Colonic mucosa (tissue), 4 donors: Measurements from ENCODE around the gene MLH3. TPM values are rescaled to one million over a fixed set of nuclear protein-coding genes. Genes with fewer than 3 reads are reported as not detected.

ENCODE experiments used
- DNase-seq: peaks from one replicate; pipeline ENCODE4 v3.0.0-alpha.2; 2020
- H3K27ac ChIP-seq: fragments of 200-600 bp; one replicate; pipeline ENCODE4 v1.8.0; 2021
- H3K27me3 ChIP-seq: fragments of 200-600 bp; one replicate; pipeline ENCODE4 v1.8.0; 2021
- H3K36me3 ChIP-seq: fragments of 200-600 bp; one replicate; pipeline ENCODE4 v1.8.0; 2021
- H3K4me1 ChIP-seq: fragments of 200-600 bp; one replicate; pipeline ENCODE4 v1.8.0; 2021; ENCODE audit warnings: mild to moderate bottlenecking
- H3K4me3 ChIP-seq: fragments of 200-600 bp; one replicate; pipeline ENCODE4 v1.8.0; 2021
- H3K9ac ChIP-seq, 2 donors: one replicate each; pipeline ENCODE4 v1.7.0; 2013; ENCODE audit warnings: control low read depth in 2 of 2, low read depth in 2 of 2, low read length in 2 of 2
- H3K9me3 ChIP-seq: fragments of 200-600 bp; one replicate; pipeline ENCODE4 v1.8.0; 2021
- intact Hi-C: fragments of 100-400 bp; cut with DNase I; formaldehyde crosslinking; loops from one replicate; pipeline ENCODE4 v1.14.1; 2022
- total RNA-seq, 2 donors: library from RNA; stranded (reverse); fragmentation: NEBNext Ultra II Directional in 1 of 2; extraction: Animal tissue kit (Norgen Biotek cat#: 25700) in 1 of 2; gene quantifications; one replicate each; pipeline ENCODE4 v1.2.1, GENCODE V29; 2021
- TF ChIP-seq, protein P1 (sequence below): fragments of 200-600 bp; IDR thresholded peaks from one replicate; pipeline ENCODE4 v1.8.0; 2022; ENCODE audit warnings: antibody characterized with exemption, mild to moderate bottlenecking
- donor health status: healthy.
- donor health status: DM: no; HTN: no; CAD: no.
- donor health status: DM: no; HTN: no; CAD: no.

Gene MLH3
- total RNA-seq, 2 donors from 2014 or later = 24.2 to 25.9 TPM

DNA sequence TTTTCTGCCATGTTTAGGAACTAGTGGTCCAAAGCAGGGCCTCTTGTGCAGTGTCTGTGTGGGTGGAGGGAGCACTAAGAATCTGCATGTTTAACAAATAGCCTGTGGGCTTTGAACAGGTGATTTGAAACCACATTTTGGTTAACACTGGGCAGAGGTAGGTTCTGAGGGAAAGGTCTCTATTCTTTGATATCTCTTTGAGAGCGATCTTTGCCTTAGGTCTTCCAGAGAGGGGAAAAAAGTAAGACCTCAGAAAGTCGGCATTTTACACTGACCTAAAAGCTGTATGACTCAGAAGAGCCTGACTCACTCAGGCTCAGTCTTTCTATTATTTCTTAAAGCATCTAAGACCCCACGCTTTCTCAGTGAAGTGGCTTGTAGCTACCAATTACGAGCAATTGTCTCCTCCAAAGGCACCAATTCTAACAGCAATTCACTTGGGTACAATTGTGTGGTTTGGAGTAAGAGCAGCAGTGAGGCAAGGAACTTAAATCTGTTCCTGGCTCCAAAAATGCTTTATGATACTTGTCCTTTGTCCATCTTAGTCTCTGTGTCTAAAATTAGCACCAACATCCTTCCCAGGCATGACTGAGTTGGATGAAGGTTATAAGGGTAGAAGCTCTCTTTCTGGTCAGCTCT lies 39.8 kb downstream of the MLH3 start:
- Histone ChIP-seq H3K9me3 (no peaks in the 10 kb centered on the region), H3K4me3 (no peak overlapping the region), H3K9ac (no peak overlapping the region), H3K27me3 (no peaks in the 10 kb centered on the region), H3K4me1 (no peaks in the 10 kb centered on the region), H3K36me3 (peaks cover 11% of the 10 kb centered on the region), H3K27ac (peak overlapping the region; percentile 7)
- TF ChIP-seq, protein P1, sequence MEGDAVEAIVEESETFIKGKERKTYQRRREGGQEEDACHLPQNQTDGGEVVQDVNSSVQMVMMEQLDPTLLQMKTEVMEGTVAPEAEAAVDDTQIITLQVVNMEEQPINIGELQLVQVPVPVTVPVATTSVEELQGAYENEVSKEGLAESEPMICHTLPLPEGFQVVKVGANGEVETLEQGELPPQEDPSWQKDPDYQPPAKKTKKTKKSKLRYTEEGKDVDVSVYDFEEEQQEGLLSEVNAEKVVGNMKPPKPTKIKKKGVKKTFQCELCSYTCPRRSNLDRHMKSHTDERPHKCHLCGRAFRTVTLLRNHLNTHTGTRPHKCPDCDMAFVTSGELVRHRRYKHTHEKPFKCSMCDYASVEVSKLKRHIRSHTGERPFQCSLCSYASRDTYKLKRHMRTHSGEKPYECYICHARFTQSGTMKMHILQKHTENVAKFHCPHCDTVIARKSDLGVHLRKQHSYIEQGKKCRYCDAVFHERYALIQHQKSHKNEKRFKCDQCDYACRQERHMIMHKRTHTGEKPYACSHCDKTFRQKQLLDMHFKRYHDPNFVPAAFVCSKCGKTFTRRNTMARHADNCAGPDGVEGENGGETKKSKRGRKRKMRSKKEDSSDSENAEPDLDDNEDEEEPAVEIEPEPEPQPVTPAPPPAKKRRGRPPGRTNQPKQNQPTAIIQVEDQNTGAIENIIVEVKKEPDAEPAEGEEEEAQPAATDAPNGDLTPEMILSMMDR = no peak
- DNase-seq = no peak
- intact Hi-C loops = no loop called here

DNA sequence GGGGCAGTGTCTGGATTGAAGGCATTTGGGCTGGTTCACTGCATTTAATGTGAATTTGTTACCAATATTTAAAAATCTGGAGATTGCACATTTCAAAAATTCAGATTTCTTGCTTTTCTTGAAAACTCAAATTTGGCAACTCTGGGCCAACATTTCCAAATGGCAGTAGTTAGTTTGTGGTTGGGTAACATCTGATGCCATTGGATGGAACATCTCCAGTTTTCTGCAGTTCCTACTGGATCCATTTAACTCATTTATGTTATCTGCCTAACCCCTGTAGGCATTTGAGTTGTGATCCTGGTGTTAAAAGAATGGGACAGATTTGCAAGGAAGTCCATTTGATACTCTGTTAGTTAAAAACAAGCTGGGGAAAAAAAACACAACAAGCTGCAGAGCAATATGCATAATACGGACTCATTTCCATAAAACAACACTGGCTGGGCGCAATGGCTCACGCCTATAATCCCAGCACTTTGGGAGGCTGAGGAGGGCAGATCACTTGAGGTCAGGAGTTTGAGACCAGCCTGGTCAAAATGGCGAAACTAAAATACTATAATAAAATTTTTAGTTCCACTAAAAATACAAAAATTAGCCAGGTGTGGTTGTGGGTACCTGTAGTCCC lies 40.7 kb downstream of the MLH3 start:
- H3K27me3 ChIP-seq = no peaks in the 10 kb centered on the region
- H3K4me1 ChIP-seq = no peaks in the 10 kb centered on the region
- H3K4me3 ChIP-seq = no peak overlapping the region
- no peak overlapping the region for H3K9ac ChIP-seq
- no peak for DNase-seq
- TF ChIP-seq, protein P1 = no peak
- intact Hi-C loops = no loop called here
- H3K36me3 ChIP-seq = peaks cover 8% of the 10 kb centered on the region
- H3K9me3 ChIP-seq = no peaks in the 10 kb centered on the region
- H3K27ac ChIP-seq = no peak overlapping the region

DNA sequence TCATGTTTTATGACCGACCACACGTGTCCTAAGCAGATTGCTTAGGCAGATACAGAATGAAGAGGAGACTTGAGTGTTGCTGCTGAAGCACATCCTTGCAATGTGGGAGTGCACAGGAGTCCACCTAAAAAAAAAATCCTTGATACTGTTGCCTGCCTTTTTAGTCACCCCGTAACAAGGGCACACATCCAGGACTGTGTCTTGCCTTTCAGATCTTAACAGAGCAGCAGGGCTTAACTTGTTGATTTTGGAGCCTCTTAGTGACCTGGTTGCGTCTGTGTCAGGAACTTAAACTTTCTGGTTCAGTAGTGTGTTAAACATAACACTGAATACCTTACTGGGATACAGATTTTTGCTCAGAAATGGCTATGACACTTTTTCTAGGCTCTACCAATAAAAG lies 42.1 kb downstream of the MLH3 start:
- Histone ChIP-seq H3K27me3 (no peaks in the 10 kb centered on the region), H3K27ac (no peak overlapping the region), H3K9ac (no peak overlapping the region), H3K9me3 (no peaks in the 10 kb centered on the region), H3K4me3 (no peak overlapping the region), H3K36me3 (peaks cover 3% of the 10 kb centered on the region), H3K4me1 (peaks cover under 1% of the 10 kb centered on the region)
- no peak for DNase-seq
- intact Hi-C loops = loop anchor here (10.0 kb wide), 1 partner anchor 66 kb away; no protein-coding TSS in a partner anchor
- TF ChIP-seq, protein P1 = no peak

DNA sequence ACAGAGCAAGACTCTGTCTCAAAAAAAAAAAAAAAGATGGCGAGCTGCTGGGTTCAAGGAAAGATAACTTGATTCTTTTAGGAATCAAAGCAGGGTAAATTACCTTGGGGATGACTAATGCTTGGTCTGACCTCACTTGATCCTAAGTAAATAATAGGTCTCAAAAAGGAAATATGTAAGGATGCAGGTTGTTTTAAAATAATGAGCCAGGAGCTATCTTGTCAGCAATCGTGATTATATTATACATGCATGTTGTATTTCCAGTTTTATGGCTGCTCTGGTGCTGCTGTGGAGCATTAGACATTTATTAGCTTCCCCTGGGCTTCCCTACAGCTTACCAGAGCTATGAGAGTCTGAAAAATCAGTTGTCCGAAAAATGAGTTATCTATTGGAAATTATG lies 45.9 kb downstream of the MLH3 start:
- intact Hi-C loops = loop anchor here (10.0 kb wide), 1 partner anchor 69 kb away; no protein-coding TSS in a partner anchor
- no peak for DNase-seq
- no peak overlapping the region for H3K9ac ChIP-seq
- H3K36me3 ChIP-seq = no peaks in the 10 kb centered on the region
- TF ChIP-seq, protein P1 = no peak
- H3K4me1 ChIP-seq = peaks cover 11% of the 10 kb centered on the region
- H3K9me3 ChIP-seq = no peaks in the 10 kb centered on the region
- H3K27ac ChIP-seq = no peak overlapping the region
- no peak overlapping the region for H3K4me3 ChIP-seq
- H3K27me3 ChIP-seq = no peaks in the 10 kb centered on the region

DNA sequence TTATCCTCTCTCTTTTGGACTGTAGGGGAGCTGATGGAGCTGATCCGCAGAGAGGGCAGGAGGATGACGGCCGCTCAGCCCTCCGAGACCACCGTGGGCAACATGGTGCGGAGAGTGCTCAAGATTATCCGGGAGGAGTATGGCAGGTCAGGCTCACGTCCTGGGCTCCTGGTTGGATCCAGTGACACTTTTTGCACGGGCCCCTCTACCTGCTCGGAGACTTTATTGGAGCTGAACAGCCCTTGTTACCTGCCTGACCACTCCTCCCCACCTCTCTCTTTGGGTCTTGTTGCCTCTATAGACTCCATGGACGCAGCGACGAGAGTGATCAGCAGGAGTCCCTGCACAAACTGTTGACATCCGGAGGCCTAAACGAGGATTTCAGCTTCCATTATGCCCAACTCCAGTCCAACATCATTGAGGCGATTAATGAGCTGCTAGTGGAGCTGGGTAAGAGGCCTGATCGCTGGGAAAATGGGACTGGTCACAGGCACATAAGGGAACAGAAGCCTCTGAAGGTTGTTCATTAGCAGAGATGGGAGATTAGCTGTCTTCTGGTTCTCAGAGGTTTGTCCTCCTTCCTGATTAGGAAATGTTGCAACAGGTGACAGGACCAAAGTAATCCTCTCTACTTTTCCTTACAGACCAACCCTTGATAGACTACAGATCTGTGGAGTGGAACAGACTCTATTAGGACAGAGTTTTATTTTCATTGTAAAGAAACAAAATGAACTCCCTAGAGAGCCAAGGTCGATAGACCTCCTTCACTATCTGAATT lies 47.8 kb downstream of the MLH3 start:
- Histone ChIP-seq H3K4me3 (peak overlapping the region; percentile 95), H3K27ac (peak overlapping the region; percentile 90), H3K36me3 (no peaks in the 10 kb centered on the region), H3K4me1 (peaks cover 11% of the 10 kb centered on the region), H3K27me3 (no peaks in the 10 kb centered on the region), H3K9me3 (no peaks in the 10 kb centered on the region), H3K9ac (peak overlapping the region; percentile 73 to 92)
- intact Hi-C loops = loop anchor here (10.0 kb wide), 1 partner anchor 71 kb away; no protein-coding TSS in a partner anchor
- peak; percentile 23 for DNase-seq
- TF ChIP-seq, protein P1 = no peak
